Upper lobe of right lung (tissue), 1 donor: ENCODE data around the gene PROSER3. TPM values are rescaled to one million over a fixed set of nuclear protein-coding genes. Genes with fewer than 3 reads are reported as not detected.

Experiments used
- ATAC-seq: fragments of 200-7000 bp; cut with Tn5 transposase; one replicate; pipeline ENCODE4 v1.9.1; 2020; ENCODE audit warnings: mild to moderate bottlenecking, moderate library complexity
- DNase-seq: peaks from one replicate; pipeline ENCODE4 v3.0.0-alpha.2; 2020
- H3K27ac ChIP-seq: fragments of 200-600 bp; one replicate; pipeline ENCODE4 v1.8.0; 2022
- H3K27me3 ChIP-seq: fragments of 200-600 bp; one replicate; pipeline ENCODE4 v1.8.0; 2022; ENCODE audit warnings: mild to moderate bottlenecking
- H3K36me3 ChIP-seq: fragments of 200-600 bp; one replicate; pipeline ENCODE4 v1.8.0; 2022
- H3K4me1 ChIP-seq: fragments of 200-600 bp; one replicate; pipeline ENCODE4 v1.8.0; 2022
- H3K4me3 ChIP-seq: fragments of 200-600 bp; one replicate; pipeline ENCODE4 v1.8.0; 2022; ENCODE audit warnings: mild to moderate bottlenecking
- H3K9me3 ChIP-seq: fragments of 200-600 bp; one replicate; pipeline ENCODE4 v1.8.0; 2022
- CTCF ChIP-seq: fragments of 200-600 bp; IDR thresholded peaks from one replicate; pipeline ENCODE4 v1.8.0; 2022; ENCODE audit warnings: antibody characterized with exemption
- intact Hi-C: fragments of 100-400 bp; cut with DNase I; formaldehyde crosslinking; loops from one replicate; pipeline ENCODE4 v1.11.0; 2022
- total RNA-seq: library from RNA; stranded (reverse); fragmentation: NEBNext Ultra II Directional; extraction: Animal tissue kit (Norgen Biotek cat#: 25700); gene quantifications from one replicate; pipeline ENCODE4 v1.2.1, GENCODE V29; 2021
- donor health status: DM: no; HTN: yes; CAD: no; lungs with severe emphysema.

PROSER3 gene
- total RNA-seq, 1 donor from 2014 or later, result 18.2 TPM

GRCh38 chr19:35759697-35760096, 1.7 kb downstream of the PROSER3 start:
- no peak for ATAC-seq
- Histone ChIP-seq H3K4me1 (peaks cover 18% of the 10 kb centered on the region), H3K36me3 (peaks cover 29% of the 10 kb centered on the region), H3K27ac (no peak overlapping the region), H3K9me3 (no peaks in the 10 kb centered on the region), H3K27me3 (no peaks in the 10 kb centered on the region), H3K4me3 (no peak overlapping the region)
- no peak for TF ChIP-seq CTCF
- intact Hi-C loops, result no loop called here
- no peak for DNase-seq

- Histone ChIP-seq H3K4me1 (peaks cover 18% of the 10 kb centered on the region), H3K36me3 (peaks cover 35% of the 10 kb centered on the region), H3K27me3 (no peaks in the 10 kb centered on the region), H3K9me3 (no peaks in the 10 kb centered on the region), H3K4me3 (no peak overlapping the region), H3K27ac (no peak overlapping the region)
- intact Hi-C loops, result no loop called here
- no peak for DNase-seq
- no peak for ATAC-seq
- TF ChIP-seq CTCF, result no peak
Measured at GRCh38 chr19:35760711-35761349, 2.9 kb downstream of the PROSER3 start.

GRCh38 chr19:35764432-35765315, 6.7 kb downstream of the PROSER3 start:
- Histone ChIP-seq H3K36me3 (peaks cover 35% of the 10 kb centered on the region), H3K4me1 (no peaks in the 10 kb centered on the region), H3K27me3 (no peaks in the 10 kb centered on the region), H3K27ac (no peak overlapping the region), H3K9me3 (no peaks in the 10 kb centered on the region), H3K4me3 (no peak overlapping the region)
- DNase-seq, result no peak
- intact Hi-C loops, result no loop called here
- no peak for TF ChIP-seq CTCF
- no peak for ATAC-seq

- H3K36me3 ChIP-seq, result peaks cover 34% of the 10 kb centered on the region
- no peaks in the 10 kb centered on the region for H3K4me1 ChIP-seq
- TF ChIP-seq CTCF, result no peak
- ATAC-seq (peak; percentile 5), DNase-seq (peak; percentile 61)
- H3K4me3 ChIP-seq, result no peak overlapping the region
- intact Hi-C loops, result no loop called here
- no peak overlapping the region for H3K27ac ChIP-seq
- H3K27me3 ChIP-seq, result no peaks in the 10 kb centered on the region
- H3K9me3 ChIP-seq, result no peaks in the 10 kb centered on the region
Measured at GRCh38 chr19:35766571-35767104, 8.7 kb downstream of the PROSER3 start.

GRCh38 chr19:35767288-35768081, 9.5 kb downstream of the PROSER3 start:
- TF ChIP-seq CTCF, result no peak
- Histone ChIP-seq H3K27ac (no peak overlapping the region), H3K4me3 (no peak overlapping the region), H3K9me3 (no peaks in the 10 kb centered on the region), H3K4me1 (no peaks in the 10 kb centered on the region), H3K36me3 (peaks cover 26% of the 10 kb centered on the region), H3K27me3 (no peaks in the 10 kb centered on the region)
- ATAC-seq (peak; percentile 27), DNase-seq (no peak)
- intact Hi-C loops, result no loop called here
